Skin epidermis (tissue), 12 donors: ENCODE measurements around the gene GORAB.
A peak's percentile ranks its signal among the peaks of the same experiment; 100 is the strongest.

Source experiments
- H3K27ac ChIP-seq, 21 experiments: fragments of 200-600 bp; sonication (generic) in 11 of 21; one replicate each; pipeline ENCODE4 v1.5.0; 2020; ENCODE audit warnings: mild to moderate bottlenecking in 3 of 21, inconsistent platforms in 2 of 21, moderate library complexity in 2 of 21
- H3K4me3 ChIP-seq, 7 experiments: fragments of 200-600 bp; sonication (generic) in 2 of 7; one replicate each; pipeline ENCODE4 v1.5.0; 2020; ENCODE audit warnings: inconsistent platforms in 2 of 7, mild to moderate bottlenecking in 2 of 7, moderate library complexity in 1 of 7

GORAB gene

DNA sequence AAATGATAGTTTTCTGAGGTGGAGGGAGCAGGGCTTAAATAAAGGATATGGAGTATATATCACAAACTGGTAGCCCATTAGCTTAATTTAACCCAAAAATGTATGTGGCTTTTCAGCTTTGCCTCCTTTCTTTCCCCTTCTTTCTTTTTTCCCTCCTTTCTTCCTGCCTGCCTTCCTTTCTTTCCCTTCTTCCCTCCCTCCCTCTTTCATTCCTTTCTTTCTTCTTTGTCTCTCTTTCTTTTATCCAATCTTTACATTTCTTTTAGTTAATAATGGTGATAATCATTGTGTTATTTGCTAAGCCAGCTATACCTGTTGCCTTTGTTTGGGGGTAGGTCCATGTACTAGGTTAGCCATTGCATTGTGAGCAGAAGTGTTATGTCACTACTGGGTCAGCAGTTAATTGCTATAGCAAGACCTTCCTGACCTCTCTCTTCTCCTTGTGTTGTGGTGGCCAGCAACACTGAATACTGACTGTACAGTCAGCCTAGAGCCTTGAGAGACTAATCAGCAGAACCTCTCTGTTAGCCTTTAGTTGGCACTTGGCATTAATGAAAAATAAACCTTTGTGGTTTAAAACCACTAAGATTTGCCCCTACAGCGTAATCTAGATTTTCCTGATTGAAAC lies 5.1 kb downstream of the GORAB start:
- peak overlapping the region in 6 of 21 experiments; percentile 4 to 53 (median 41) for H3K27ac ChIP-seq
- no peak overlapping the region for H3K4me3 ChIP-seq

DNA sequence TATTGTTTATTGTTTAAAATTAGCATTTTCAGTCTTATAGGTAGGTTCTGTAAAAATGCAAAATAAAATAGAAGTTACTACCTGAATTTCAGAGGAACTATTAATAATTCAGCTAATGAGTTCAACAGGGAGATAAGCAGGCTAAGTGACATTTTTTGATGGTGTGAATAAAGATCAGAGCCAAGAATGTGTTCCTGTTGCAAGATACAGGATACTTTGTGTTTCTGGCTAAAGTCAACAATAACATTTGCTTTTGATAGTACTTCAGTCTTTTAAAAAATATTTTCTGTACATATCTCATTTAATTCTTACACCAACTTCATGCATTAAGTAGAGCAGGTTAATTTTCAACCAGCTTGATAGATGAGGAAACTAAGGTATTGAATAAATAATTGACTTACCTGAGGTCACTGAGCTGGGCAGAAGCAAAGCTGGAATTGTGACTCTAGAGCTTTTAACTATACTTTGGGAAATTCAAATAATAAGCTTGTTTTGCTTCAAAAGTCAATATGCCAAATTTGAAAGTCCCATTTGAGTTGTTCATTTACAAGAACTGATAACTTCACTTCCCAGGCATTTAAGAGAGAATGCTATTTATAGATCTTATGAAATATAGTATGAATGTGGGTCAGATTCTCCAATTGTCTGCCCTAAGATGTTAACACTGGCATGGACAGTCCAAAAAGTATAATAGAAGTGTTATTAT lies 6.0 kb downstream of the GORAB start:
- H3K4me3 ChIP-seq: no peak overlapping the region
- peak overlapping the region in 6 of 21 experiments; percentile 4 to 53 (median 31) for H3K27ac ChIP-seq

DNA sequence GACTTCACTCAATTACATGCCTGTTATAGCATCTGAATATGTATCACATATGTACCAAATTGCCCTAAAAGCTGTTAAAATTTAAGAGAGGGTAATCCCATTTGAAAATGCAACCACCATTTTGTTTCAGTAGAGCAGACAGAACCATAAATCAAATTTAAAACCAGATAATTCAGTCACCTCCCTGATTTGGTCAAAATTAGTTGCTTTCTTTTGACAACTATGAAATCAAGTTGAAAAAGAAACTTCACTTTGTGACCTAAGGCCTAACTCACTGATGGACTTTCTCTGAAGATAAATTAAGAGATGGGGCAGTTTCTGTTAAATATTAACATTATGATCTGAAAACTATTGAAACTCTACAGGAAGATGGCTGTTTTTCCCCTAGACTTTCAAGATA lies 6.7 kb downstream of the GORAB start:
- Histone ChIP-seq H3K27ac (peak overlapping the region in 4 of 21 experiments; percentile 2 to 53 (median 31)), H3K4me3 (no peak overlapping the region)

DNA sequence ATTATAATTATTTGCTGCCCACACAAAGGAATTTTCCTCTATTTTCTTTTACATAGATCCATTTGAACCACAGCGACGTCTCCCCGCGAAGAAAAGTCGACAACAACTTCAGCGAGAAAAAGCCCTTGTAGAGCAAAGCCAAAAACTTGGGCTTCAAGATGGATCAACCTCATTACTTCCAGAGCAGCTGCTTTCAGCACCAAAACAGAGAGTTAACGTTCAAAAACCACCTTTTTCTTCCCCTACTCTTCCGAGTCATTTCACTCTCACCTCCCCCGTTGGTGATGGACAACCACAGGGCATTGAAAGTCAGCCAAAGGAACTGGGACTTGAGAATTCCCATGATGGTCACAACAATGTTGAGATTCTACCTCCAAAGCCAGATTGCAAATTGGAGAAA lies 7.2 kb downstream of the GORAB start:
- Histone ChIP-seq H3K4me3 (no peak overlapping the region), H3K27ac (peak overlapping the region in 2 of 21 experiments; percentile 13 to 37)

DNA sequence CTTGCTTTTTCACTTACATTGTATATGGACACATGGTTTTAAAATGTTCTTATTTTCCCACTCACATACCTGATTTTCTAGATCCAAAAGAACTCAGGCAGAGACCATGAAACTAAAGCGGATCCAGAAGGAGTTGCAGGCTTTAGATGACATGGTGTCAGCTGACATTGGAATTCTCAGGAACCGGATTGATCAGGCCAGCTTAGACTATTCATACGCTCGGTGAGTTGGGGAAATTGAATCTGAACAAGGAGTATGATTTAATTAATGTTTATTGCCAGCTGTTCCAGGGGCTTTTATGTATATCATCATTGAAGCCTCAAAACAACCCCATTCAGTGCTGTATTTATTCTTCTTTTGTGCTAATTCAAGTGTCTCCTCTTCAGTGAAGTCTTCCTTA lies 12.7 kb downstream of the GORAB start:
- peak overlapping the region in 8 of 21 experiments; percentile 27 to 63 (median 38) for H3K27ac ChIP-seq
- H3K4me3 ChIP-seq: no peak overlapping the region

DNA sequence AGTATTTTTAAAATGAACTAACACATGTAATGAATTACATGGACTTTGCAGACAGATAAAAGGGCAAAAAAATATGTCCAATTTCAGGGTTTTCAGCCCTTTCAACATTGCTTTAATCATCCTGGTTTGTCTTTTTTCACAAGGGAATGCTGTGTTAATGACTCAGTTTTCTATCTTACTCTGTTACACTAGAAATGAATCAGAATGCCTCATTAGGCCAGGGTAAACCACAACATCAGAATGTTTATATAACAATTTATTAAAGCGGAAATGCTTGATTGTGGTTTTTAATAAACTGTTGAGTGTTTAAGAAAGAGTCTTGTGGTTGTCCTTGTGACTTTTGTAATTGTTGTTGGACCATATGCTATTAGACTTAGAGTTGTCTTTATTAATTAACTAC lies 13.5 kb downstream of the GORAB start:
- Histone ChIP-seq H3K4me3 (no peak overlapping the region), H3K27ac (peak overlapping the region in 2 of 21 experiments; percentile 46 to 63)

DNA sequence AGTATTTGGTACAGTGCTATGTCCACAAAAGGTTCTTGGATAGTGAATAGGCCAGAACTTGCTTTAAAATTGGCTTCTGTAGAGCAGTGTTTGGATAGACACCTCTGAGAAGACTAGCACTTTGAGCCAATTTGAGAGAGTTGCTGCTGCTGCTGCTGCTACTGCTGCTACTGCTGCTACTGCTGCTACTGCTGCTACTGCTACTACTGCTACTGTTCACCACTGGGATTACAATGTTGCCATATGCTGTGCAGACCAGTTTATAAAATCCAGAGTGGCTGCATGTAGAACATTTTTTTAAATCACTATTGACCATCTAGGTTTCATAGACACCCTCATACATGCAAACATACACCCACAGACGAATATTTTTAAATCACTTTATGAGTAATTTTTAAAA lies 15.3 kb downstream of the GORAB start:
- no peak overlapping the region for H3K27ac ChIP-seq

DNA sequence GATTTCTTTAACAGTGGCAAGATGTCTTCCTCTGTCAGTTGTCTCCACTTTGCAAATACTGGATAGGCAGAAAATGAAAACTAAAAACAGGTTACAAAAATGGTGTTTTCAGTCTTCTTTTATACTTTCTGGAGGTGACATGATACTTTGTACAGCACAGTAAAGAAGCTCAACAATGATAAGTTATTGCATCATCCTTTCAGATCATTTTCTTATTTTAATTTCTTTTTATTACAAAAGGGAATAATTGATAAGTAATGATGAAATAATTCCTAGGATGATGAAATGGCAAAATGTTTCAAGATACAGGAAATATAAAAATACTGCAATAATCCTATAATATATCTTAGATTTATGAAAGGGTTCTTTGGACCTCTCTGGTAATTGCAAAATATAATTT lies 16.5 kb downstream of the GORAB start:
- no peak overlapping the region for H3K4me3 ChIP-seq
- H3K27ac ChIP-seq: no peak overlapping the region

More for the DNA sequence above, 15.3 kb downstream of the GORAB start:
- no peak overlapping the region for H3K4me3 ChIP-seq

DNA sequence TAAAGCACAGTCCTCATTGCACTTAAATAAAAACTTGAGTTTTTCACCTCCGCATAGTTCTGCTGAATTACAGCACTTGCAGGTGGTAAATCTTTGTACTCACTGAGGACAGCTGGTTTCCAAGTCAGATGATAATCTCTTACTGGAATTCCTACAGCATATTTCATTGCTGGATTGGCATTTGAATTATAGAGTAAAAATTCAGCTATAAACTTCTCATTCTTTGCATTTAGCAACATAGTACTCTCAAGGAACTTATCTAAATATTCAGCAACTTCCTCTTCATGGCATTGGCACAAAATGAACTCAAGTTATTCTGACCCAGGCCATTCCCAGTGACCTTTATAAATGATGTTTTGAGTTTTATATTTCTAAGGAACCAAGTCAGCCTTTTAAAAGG lies 23.4 kb downstream of the GORAB start:
- Histone ChIP-seq H3K27ac (no peak overlapping the region), H3K4me3 (no peak overlapping the region)

DNA sequence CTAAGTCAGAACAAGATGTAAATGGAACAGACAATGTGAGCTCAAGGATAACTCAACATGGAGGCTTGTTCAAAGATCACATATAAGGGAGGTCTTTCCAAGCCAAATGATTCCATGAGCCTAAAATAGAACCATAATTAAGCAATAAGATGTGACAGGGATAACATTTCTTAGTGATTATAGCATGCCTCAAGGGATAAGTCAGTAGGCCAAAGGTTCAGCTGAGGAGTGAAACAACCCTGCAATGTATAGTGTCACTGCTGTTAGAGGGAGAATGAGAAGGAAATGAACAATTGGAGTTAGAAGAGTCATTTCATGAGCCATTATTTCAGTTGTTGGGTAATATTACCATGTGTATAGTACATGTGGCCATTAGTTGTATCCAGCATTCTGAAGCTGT lies 25.0 kb downstream of the GORAB start:
- peak overlapping the region in 2 of 21 experiments; percentile 28 to 52 for H3K27ac ChIP-seq
- no peak overlapping the region for H3K4me3 ChIP-seq

DNA sequence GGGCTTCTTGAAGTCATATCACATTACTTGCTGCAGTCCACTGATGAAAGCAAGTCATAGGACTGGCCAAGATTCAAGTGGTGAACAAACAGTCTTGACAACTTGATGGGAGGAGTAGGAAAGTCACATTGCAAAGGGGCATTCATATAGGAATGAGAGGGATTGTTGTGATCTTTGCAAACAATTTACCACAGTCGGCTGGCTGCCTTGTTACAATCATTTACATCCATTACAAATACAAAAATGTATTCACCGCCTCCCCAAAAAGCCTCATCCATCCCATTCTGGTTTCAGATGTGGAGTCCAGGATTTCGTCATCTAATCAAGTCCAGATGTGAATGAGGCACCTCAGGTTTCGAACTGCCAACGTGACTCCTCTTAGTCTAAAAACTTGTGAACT lies 26.8 kb downstream of the GORAB start:
- Histone ChIP-seq H3K4me3 (no peak overlapping the region), H3K27ac (peak overlapping the region in 3 of 21 experiments; percentile 11 to 94 (median 12))

DNA sequence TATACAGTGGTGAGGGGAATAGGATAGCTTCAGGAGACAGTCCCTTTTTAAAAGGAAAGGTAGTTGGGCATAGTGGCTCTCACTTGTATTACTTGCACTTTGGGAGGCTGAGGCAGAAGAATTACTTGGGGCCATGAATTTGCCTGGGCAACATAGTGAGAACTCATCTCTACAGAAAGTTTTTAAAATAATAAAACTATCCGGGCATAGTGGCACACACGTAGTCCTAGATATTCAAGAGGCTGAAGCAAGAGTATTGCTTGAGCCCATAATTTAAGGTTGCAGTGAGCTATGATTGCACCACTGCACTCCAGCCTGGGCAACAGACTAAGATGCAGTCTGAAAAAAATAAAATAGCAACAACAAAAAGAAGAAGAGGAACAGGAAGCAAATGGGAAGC lies 27.2 kb downstream of the GORAB start:
- peak overlapping the region in 4 of 21 experiments; percentile 9 to 94 (median 11) for H3K27ac ChIP-seq
- H3K4me3 ChIP-seq: no peak overlapping the region

DNA sequence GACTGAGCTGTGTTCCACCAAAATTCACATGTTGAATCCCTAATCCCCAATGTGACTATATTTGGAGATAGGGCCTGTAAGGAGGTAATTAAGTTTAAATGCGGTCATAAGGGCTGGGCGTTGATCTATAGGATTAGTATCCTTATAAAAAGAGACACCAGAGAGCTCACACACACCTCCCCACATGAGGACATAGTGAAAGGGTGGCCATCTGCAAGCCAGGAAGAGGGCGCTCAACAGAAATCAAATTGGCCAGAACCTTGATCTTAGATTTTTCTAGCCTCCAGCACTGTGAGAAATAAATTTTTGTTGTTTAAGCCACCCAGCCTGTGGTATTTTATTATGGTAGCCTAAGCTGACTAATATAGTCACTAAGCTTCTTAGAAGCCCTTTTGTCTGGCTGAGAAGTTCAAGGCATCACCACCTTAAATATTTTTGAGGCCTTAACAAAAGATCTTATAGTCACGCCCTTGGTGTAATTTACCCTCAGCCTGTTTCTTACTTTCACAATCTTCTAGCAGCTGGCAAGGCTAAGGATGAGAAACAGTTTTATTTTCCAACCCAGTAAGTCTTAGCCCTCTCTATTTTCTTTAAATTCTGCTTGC lies 28.8 kb downstream of the GORAB start:
- Histone ChIP-seq H3K4me3 (no peak overlapping the region), H3K27ac (peak overlapping the region in 11 of 21 experiments; percentile 20 to 94 (median 75))

DNA sequence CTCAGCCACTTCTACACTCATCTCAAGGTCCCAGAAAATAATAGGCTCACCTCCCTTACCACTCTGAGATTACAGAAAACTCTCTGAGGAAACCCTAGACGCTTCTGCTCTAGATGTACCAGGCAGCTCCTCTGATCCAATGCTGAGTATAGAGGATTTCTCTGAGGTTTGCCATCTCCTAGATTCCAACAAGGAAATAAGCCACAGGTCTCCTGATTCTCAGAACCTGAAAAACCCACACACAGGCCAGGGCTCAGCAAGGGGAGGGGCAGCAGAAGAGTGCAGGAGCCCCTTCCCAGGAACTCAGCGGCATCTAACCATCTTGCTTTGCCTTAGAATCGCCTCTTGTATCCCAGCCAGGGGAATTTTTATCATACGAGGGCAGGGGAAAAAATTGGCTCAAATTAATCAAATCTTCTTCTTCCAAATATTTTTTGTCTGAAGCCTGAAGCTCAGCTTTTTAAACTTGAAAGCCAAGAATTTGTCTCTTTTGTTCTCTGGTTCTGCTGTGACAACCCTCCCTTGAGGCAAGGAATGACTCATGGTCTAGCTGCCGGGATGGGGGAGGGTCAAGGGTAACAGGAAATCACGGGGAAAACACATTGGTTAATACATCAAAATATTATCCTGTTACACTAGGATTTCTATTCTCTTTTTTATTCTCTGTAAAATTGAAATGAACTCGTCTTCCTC lies 30.8 kb downstream of the GORAB start:
- peak overlapping the region in 1 of 7 experiments; percentile 5 for H3K4me3 ChIP-seq

DNA sequence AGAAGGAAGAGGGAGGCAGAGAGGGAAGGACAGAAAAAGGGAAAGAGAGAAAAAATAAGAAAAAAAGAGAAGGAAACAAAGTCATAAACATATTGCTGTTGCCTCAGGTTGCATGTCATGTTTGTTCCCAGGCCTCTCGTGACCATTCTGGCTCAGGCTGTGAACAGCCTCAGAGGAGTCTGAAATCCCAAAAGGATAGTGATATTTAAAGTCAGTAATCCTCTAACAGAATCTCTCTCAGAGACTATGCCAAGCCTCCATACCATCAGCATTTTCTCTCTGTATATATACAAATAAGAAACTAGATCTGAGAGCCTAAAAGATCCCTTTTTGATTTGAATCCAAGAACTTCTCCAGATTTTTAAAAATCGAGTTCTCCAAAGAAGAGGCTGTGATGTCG lies 35.2 kb downstream of the GORAB start:
- Histone ChIP-seq H3K27ac (peak overlapping the region in 3 of 21 experiments; percentile 2 to 94 (median 93)), H3K4me3 (no peak overlapping the region)

More for the DNA sequence above, 30.8 kb downstream of the GORAB start:
- peak overlapping the region in 20 of 21 experiments; percentile 32 to 94 (median 79) for H3K27ac ChIP-seq

DNA sequence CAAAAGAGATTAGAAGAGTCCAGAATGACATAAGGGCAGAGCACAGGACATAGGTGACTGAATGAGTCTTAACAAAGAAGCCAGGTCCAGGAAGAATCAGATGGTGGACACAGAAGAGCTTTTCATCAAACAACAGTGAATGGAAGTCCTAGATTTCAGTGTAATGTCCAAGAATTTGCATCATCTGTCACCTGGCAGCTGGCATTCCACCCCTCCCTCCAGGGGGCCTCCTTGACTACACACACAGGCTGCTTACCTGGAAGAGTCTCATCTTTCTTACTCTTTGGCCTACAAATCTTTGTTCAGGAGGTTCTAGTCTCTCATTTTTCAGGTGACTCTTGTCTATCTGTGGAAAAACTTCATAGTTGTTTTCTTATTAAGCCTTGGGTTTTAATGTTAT lies 36.2 kb downstream of the GORAB start:
- no peak overlapping the region for H3K4me3 ChIP-seq
- no peak overlapping the region for H3K27ac ChIP-seq

DNA sequence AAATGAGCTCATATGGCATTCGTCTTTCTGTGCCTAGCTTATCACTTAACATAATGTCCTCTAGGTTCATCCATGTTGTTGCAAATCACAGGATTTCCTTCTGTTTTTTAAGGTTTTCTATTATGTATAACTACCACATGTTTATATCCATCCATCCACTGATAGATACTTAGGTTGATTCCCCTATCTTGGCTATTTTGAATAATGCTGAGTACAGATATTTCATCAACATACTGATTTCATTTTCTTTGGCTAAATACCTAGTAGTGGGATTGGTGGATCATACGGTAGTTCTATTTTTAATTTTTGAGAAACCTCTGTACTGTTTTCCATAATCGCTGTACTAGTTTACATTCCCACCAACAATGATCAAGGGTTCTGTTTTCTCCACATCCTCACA lies 45.0 kb downstream of the GORAB start:
- H3K4me3 ChIP-seq: no peak overlapping the region
- no peak overlapping the region for H3K27ac ChIP-seq

DNA sequence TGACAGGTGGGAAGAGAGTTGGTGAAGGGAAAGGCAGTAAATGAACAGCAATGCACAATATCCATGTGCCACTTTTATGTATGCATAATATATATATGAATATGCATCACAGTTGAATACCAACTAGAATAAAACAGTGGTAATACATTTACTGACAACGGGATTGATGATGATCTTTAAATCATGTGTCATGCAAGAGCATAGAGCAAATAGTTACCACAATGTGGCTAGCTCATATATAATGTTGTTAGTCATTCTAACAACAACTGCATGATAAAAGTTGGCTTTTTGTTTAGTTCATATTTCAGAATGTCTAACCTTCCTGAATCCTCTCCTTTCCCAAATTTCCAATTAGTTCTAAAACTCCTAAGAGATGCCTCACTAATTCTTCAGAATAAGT lies 46.4 kb downstream of the GORAB start:
- Histone ChIP-seq H3K27ac (no peak overlapping the region), H3K4me3 (no peak overlapping the region)

DNA sequence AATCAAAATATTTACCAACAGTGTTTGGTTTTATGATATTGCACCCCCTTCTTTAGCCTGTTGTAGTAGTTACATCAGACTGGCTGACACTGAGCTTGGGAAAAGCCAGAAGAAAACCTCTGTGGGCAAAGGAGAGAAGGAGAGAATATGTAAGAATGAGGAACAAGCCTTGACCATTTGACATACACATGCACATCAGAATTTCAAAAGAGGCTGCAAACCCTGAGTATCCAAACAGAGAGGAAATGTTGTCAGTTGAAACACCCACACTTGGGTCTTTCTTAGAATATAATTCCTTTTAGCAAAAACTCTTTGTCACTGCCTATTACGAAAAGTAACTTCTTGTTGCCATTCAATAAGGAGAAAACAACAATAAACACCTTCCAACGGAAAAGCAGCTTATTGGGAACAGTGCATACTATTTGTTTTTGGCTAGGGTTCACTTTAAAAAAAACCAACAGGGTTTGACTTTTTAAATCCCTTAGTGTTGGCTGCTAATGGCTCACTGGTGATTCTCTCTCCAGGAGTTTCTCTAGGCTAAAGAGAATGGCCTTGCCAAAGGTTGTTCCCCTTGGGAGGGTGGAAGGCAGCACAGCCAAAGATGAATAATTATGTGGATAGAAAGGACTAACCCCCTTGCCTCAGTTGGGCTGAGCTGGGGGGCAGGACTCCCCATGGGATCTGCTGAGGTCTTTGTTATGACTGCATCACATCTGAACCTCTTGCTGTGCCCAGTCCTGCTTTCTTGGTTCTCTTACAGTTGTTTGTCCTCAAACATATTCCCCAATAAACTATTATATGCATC lies 48.9 kb downstream of the GORAB start:
- no peak overlapping the region for H3K4me3 ChIP-seq
- H3K27ac ChIP-seq: peak overlapping the region in 4 of 21 experiments; percentile 4 to 54 (median 28)
